ENCODE data around the gene DPP9. TPM values are rescaled to one million over a fixed set of nuclear protein-coding genes. Genes with fewer than 3 reads are reported as not detected.
A peak's percentile ranks its signal among the peaks of the same experiment; 100 is the strongest.

Gene DPP9
- total and polyA plus RNA-seq, 2 of the 13 experiments (the other 11 are each of a cell fraction or from before 2014, with no cell fraction given): 8.4 to 25.8 TPM

- TF ChIP-seq MNT (IDR thresholded peaks at IDR 0.05): no peak
- TF ChIP-seq NBN (conservative IDR thresholded peaks at IDR 0.05): no peak
- TF ChIP-seq SPEN (CRISPR knock-in tag; IDR thresholded peaks at IDR 0.05; ENCODE audit: low read depth): peak; percentile 41; the same call in 1 of the 2 replicates
- no peak for TF ChIP-seq CERS6 (CRISPR knock-in tag; IDR thresholded peaks at IDR 0.05)
- TF ChIP-seq TOE1 (CRISPR knock-in tag; IDR thresholded peaks at IDR 0.05): no peak; the same call in 1 of the 2 replicates
- no peak for TF ChIP-seq TIGD3 (CRISPR knock-in tag; IDR thresholded peaks at IDR 0.05; ENCODE audit: borderline replicate concordance)
- no peak for TF ChIP-seq ZBTB14 (CRISPR knock-in tag; IDR thresholded peaks at IDR 0.05)
- no peak for TF ChIP-seq ZC3H13 (CRISPR knock-in tag; IDR thresholded peaks at IDR 0.05)
- no peak for TF ChIP-seq ZNF160 (CRISPR knock-in tag; IDR thresholded peaks at IDR 0.05)
- no peak for TF ChIP-seq ZNF337 (CRISPR knock-in tag; IDR thresholded peaks at IDR 0.05; ENCODE audit: borderline replicate concordance, low read depth)
- no peak for TF ChIP-seq ZFP62 (CRISPR knock-in tag; IDR thresholded peaks at IDR 0.05)
- TF ChIP-seq SUZ12 (IDR thresholded peaks at IDR 0.05; ENCODE audit: low read depth, low read length): no peak
- no peak; the same call in 1 of the 2 replicates for TF ChIP-seq ZNF276 (CRISPR knock-in tag; IDR thresholded peaks at IDR 0.05; ENCODE audit: low read depth)
- peak in 1 of 2 experiments; percentile 56; a peak in 3 of 4 replicates for TF ChIP-seq HMGXB4 (CRISPR knock-in tag; IDR thresholded peaks at IDR 0.05; ENCODE audit: borderline replicate concordance in 1 of 2, low read depth in 1 of 2)
- peak; percentile 49; the same call in 1 of the 2 replicates for TF ChIP-seq PHF21A (CRISPR knock-in tag; IDR thresholded peaks at IDR 0.05)
- 0 out of 2 replicates have a peak, but pooled peaks have one; percentile 32 for TF ChIP-seq PATZ1 (CRISPR knock-in tag; IDR thresholded peaks at IDR 0.05)
- TF ChIP-seq ZNF678 (CRISPR knock-in tag; IDR thresholded peaks at IDR 0.05): no peak
Observed at GRCh38 chr19:4639531-4640246, 84.0 kb downstream of the DPP9 start (continued).
